LNCAP (cell line): Measurements from ENCODE around the gene STIMATE.

Experiments used
- CTCF ChIP-seq: fragments of 450-650 bp; IDR thresholded peaks from 2 replicates; pipeline ENCODE4 v1.5.1; 2017; ENCODE audit warnings: mild to moderate bottlenecking

Gene STIMATE

GRCh38 chr3:52792961-52793695, 104.2 kb downstream of the STIMATE start:
- TF ChIP-seq CTCF = no peak

GRCh38 chr3:52792413-52792812, 104.9 kb downstream of the STIMATE start:
- no peak for TF ChIP-seq CTCF

- no peak for TF ChIP-seq CTCF
These were observed 105.4 kb downstream of the STIMATE start for GRCh38 chr3:52791928-52792327.

GRCh38 chr3:52791366-52791765, 106.0 kb downstream of the STIMATE start:
- TF ChIP-seq CTCF = no peak

GRCh38 chr3:52790741-52791140, 106.6 kb downstream of the STIMATE start:
- no peak for TF ChIP-seq CTCF

GRCh38 chr3:52790337-52790736, 107.0 kb downstream of the STIMATE start:
- no peak for TF ChIP-seq CTCF

- no peak for TF ChIP-seq CTCF
These were observed 107.7 kb downstream of the STIMATE start for GRCh38 chr3:52789746-52790040.
